Sigmoid colon (tissue), 3 donors: ENCODE measurements around the gene RAC2.

Experiments
- CTCF ChIP-seq, 4 experiments: fragments of 450-650 bp in 3 of 4; fragments of 200-600 bp in 1 of 4; IDR thresholded peaks; one replicate each; pipeline ENCODE4 v1.5.1; 2016 to 2019; ENCODE audit warnings: antibody characterized with exemption in 4 of 4, mild to moderate bottlenecking in 3 of 4, moderate library complexity in 2 of 4
- POLR2A ChIP-seq, 2 donors: fragments of 450-650 bp; IDR thresholded peaks; one replicate each; pipeline ENCODE4 v1.6.1; 2016; ENCODE audit warnings: antibody characterized with exemption in 2 of 2, mild to moderate bottlenecking in 2 of 2, moderate library complexity in 2 of 2

- TF ChIP-seq CTCF (IDR thresholded peaks at IDR 0.05) (no peak), POLR2A (IDR thresholded peaks at IDR 0.05) (no peak)
Observed at GRCh38 chr22:37219533-37219932, 24.5 kb downstream of the RAC2 start.
